GM15510 (cell line): ENCODE data around the gene CABLES2.

Experiments
- POLR2A ChIP-seq: IDR thresholded peaks from 3 replicates; pipeline ENCODE4 v1.6.1; 2011; ENCODE audit warnings: borderline replicate concordance; ENCODE audit not compliant: insufficient read length; ENCODE audit errors: extremely low read depth

CABLES2 gene

DNA sequence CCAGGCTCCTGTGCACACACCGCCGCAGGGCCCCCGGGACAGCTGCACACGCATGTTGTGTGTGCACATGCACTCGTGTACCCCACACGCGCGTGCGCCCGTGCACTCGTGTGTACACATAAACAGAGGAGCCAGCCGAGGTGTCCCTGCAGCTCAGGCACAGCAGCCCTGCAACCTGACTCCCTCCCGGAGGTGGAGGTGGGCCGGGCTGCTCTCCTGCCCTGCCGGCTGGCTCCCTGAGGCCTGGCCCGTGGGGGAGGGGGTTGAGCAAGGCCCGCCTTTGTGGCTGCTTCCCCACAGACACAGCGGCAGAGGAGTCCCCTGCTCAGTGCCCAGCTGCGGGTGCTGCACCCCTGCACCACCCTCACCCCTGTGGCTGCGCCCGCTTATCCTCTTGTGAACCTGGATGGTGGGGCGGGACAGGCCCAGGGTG lies 19.6 kb upstream of the CABLES2 start:
- no peak for TF ChIP-seq POLR2A

- TF ChIP-seq POLR2A: no peak
These were observed 18.4 kb upstream of the CABLES2 start for GRCh38 chr20:62425281-62426058.

DNA sequence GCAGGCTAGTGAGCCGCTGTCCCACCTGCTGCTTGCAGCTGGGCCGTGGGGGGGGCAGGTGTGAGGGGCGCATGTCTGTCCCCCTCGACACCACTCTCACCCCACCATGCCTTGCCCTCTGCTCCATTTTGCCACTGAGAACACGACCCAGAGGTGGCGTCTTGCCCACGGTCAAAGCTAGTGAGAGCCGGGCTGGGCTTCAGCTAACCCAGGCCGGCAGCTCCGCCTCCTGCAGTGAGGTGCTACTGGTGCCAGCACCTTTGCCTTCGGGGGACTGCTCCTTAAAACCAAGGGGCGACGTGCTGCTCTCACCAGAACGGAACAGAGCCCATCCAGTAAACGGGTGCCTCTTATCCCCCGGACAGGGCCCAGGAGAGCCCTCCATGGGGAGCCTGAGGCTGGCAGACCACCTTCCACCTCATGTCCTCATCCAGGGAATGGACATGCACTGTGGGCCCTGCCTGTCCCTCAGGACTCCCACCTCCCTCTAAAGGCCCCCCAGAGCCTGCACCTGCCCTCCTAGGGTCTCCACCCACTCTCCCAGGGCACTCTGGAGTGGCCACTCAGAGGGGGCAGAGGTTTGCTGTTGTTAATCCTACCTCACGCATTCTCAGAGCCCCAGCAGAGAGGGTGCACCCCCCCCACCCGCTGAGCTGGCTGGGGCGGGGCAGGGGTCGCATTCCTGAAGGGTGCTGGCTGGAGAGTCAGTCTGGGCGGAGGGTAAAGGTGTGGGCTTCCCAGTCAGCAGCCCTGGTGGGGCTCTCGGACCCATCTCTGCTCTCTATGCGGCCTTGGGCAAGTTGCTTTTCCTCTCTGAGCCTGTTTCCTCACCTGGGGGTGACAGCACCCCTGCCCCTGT lies 17.4 kb upstream of the CABLES2 start:
- no peak for TF ChIP-seq POLR2A

GRCh38 chr20:62423326-62423706 lies 16.2 kb upstream of the CABLES2 start:
- no peak for TF ChIP-seq POLR2A

GRCh38 chr20:62422636-62423325 lies 15.7 kb upstream of the CABLES2 start:
- no peak for TF ChIP-seq POLR2A

DNA sequence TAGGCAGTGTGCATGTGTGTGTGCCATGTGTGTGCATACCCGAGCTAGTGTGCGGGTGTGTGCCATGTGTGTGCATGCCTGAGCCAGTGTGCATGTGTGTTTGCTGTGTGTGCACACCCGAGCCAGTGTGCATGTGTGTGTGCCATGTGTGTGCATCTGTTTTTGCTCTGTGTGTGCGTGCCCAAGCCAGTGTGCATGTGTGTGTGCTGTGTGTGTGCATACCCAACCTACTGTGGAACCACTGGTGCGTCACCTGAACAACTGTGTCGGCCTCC lies 14.6 kb upstream of the CABLES2 start:
- TF ChIP-seq POLR2A: no peak

DNA sequence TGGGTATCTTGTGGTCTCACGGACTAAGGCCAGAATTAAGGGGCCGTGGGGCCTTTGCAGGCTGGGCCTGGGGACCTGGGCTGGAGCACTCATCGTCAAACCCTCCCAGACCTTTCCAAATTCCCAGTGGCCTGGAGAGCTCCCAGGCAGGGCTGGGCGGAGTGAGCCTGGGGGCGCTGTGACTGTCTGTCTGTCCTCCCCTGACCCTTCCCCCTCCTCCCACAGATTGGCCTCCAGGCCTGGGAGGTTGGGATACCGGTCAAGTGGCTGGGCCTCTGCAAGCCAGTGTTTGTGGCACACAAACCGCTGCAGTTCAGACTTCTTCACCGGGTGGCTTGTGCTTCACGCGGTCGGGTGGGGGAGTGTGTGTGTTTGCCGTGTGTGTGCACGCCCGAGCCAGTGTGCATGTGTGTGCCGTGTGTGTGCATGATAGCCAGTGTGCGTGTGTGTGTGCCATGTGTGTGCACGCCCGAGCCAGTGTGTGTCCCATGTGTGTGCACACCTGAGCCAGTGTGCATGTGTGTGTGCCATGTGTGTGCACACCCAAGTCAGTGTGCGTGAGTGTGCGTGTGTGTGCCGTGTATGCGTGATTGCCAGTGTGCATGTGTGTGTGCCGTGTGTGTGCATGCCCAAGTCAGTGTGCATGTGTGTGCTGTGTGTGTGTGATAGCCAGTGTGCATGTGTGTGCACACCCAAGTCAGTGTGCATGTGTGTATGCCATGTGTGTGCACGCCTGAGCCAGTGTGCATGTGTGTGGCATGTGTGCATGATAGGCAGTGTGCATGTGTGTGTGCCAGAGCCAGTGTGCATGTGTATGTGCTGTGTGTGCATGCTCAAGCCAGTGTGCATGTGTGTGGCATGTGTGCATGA lies 14.0 kb upstream of the CABLES2 start:
- TF ChIP-seq POLR2A: no peak

DNA sequence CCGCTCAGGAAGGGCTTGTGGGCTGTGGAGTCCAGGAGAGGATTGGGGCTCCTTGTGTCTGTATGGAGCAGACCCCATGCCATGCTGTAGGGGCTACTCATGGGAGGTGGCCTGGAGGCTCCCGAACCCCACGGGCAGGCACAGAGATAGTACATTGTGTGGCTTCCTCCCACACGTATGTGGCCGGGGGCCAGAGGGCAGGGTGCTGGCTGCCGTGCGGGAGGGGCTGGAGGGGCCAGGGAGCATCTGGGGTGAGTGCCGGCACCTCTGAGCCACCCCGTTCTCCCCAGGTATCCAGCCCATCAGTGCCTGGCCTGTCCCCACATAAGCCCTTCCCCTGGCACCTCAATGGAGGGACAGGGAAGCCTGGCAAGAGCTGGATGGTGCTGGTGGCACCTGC lies 12.7 kb upstream of the CABLES2 start:
- no peak for TF ChIP-seq POLR2A

GRCh38 chr20:62418709-62419487 lies 11.8 kb upstream of the CABLES2 start:
- no peak for TF ChIP-seq POLR2A

- TF ChIP-seq POLR2A: no peak
These were observed 11.1 kb upstream of the CABLES2 start for GRCh38 chr20:62417981-62418708.

DNA sequence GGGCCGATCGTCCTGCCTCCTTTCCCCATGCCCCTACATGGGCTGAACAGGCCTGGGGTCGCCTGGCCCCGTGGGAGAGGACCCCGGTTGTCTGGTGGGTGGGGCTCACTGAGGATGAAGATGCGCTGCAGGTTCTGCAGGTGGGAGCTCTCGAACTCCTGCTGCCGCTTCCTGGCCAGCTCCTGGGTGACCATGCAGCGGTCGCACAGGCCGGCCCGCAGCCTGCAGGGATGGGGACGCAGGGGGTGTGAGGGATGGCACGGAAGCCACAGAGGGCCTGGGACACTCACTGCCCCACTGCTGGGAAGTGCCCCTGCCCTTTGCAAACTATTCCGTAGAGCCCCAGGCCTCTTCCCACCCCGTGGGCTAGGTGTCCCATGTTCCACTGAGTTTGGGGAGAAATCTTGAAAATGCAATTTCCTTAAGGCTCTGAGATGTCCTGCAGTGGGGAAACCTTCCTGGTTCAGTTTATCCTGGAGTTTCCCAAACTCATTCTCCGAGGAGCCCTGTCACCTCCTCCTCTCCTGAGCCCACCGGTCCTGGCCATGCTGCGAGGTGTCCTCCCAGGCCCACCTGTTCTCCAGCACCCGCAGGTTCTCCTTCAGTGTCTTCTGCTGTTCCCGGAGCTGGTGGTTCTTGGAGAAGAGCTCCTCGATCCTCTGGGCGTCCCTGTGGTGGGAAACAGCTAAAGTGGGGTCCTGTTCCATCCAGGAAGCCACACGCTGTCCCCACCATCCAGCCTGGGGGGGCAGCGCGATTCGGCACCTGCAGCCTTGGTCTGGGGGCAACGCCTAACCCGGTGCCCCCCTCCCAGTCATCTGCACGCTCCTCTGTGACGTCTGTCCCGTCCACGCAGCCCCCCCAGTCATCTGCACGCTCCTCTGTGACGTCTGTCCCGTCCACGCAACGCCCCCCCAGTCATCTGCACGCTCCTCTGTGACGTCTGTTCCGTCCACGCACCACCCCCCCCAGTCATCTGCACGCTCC lies 9.9 kb upstream of the CABLES2 start:
- no peak for TF ChIP-seq POLR2A

- no peak for TF ChIP-seq POLR2A
These were observed 8.4 kb upstream of the CABLES2 start for GRCh38 chr20:62415354-62416111.

DNA sequence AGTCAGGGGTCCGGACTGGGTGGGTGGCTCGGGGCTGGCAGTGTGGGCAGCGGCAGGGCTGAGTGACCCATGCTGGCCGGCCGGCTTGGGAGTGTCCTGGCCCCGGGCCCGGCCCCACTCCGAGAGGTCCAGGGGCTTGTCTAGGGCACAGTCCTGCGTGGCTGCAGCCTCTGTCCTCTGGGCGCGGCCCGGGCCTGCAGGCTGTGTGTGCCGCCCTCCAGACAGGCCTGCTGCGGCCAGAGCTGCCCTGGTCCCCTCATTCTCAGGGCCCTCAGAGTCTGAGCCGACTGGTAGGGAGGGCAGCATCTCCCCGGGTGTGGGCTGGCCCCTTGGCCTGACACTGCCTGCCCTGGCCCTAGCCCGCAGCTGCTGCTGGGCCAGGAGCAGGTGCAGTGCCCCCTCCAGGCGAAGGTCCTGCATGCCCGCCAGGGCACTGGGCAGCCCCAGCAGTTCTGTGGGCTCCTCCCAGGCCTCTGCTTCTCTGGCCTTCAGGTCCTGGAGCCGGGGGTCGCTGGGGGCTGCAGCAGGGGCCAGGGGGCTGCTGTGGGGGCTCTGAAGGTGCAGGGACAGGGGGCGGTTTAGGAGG lies 6.9 kb upstream of the CABLES2 start:
- TF ChIP-seq POLR2A: no peak
